ENCODE data around the gene MARVELD1.
A peak's percentile ranks its signal among the peaks of the same experiment; 100 is the strongest.

GRCh38 chr10:97736902-97737769, 23.6 kb downstream of the MARVELD1 start, which contains the start of gene ZFYVE27:
- TF ChIP-seq, protein P1, sequence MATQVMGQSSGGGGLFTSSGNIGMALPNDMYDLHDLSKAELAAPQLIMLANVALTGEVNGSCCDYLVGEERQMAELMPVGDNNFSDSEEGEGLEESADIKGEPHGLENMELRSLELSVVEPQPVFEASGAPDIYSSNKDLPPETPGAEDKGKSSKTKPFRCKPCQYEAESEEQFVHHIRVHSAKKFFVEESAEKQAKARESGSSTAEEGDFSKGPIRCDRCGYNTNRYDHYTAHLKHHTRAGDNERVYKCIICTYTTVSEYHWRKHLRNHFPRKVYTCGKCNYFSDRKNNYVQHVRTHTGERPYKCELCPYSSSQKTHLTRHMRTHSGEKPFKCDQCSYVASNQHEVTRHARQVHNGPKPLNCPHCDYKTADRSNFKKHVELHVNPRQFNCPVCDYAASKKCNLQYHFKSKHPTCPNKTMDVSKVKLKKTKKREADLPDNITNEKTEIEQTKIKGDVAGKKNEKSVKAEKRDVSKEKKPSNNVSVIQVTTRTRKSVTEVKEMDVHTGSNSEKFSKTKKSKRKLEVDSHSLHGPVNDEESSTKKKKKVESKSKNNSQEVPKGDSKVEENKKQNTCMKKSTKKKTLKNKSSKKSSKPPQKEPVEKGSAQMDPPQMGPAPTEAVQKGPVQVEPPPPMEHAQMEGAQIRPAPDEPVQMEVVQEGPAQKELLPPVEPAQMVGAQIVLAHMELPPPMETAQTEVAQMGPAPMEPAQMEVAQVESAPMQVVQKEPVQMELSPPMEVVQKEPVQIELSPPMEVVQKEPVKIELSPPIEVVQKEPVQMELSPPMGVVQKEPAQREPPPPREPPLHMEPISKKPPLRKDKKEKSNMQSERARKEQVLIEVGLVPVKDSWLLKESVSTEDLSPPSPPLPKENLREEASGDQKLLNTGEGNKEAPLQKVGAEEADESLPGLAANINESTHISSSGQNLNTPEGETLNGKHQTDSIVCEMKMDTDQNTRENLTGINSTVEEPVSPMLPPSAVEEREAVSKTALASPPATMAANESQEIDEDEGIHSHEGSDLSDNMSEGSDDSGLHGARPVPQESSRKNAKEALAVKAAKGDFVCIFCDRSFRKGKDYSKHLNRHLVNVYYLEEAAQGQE (IDR thresholded peaks at IDR 0.05; ENCODE audit: insufficient read depth in 1 of 2, low read depth in 2 of 2, low read length in 1 of 2): 0 out of 4 replicates have a peak, but pooled peaks of 1 of the 2 experiments have one; percentile 25
- TF ChIP-seq, protein P2, sequence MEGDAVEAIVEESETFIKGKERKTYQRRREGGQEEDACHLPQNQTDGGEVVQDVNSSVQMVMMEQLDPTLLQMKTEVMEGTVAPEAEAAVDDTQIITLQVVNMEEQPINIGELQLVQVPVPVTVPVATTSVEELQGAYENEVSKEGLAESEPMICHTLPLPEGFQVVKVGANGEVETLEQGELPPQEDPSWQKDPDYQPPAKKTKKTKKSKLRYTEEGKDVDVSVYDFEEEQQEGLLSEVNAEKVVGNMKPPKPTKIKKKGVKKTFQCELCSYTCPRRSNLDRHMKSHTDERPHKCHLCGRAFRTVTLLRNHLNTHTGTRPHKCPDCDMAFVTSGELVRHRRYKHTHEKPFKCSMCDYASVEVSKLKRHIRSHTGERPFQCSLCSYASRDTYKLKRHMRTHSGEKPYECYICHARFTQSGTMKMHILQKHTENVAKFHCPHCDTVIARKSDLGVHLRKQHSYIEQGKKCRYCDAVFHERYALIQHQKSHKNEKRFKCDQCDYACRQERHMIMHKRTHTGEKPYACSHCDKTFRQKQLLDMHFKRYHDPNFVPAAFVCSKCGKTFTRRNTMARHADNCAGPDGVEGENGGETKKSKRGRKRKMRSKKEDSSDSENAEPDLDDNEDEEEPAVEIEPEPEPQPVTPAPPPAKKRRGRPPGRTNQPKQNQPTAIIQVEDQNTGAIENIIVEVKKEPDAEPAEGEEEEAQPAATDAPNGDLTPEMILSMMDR (IDR thresholded peaks at IDR 0.05): no peak
- TF ChIP-seq POLR2AphosphoS5 (IDR thresholded peaks at IDR 0.05; ENCODE audit: low read depth, low read length) (peak; percentile 94), TCF7L2 (IDR thresholded peaks at IDR 0.05; ENCODE audit: low read depth, low read length) (no peak)

Data from Panc1 (cell line).